LoVo (cell line): ENCODE results near the gene HES3.

Experiments
- DNase-seq: peaks from one replicate; pipeline ENCODE4 v3.0.0-alpha.2; 2016; ENCODE audit warnings: low spot score

HES3 gene

DNA sequence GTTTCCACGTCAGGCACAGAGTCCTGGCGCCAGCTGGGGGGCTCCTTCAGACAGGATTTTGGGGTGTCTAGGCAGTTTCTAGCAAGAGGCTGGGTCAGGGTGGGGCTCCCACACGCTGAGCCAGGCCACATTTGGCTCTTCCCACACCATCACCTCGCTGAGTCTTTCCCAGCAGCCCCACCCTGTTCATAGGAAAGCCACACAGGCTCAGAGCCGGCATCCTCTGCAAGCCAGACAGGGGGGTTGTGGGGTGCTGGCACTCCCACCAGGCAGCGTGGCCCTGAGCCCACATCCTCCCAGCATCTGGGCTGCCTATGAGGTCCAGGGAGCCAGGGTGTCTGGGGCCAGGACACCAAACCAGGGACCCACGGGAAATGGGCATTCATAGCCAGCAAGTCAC lies 19.7 kb downstream of the HES3 start:
- DNase-seq: no peak

DNA sequence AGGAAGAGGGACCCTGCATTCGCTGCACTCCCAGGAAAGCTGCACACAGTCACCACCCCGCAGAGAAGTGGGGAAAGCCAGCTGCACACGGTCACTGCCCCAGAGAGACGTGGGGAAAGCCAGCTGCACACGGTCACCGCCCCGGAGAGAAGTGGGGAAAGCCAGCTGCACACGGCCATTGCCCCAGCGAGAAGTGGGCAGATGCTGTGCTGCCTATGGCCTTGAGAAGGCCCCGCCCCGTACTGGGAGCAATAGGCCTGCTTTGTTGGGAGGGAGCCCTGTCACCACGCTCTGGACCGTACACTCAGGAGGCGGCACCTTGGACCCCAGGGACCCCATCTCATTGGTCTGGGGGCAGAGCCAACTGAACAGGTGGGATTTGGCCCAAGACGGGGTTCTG lies 21.2 kb downstream of the HES3 start:
- no peak for DNase-seq

DNA sequence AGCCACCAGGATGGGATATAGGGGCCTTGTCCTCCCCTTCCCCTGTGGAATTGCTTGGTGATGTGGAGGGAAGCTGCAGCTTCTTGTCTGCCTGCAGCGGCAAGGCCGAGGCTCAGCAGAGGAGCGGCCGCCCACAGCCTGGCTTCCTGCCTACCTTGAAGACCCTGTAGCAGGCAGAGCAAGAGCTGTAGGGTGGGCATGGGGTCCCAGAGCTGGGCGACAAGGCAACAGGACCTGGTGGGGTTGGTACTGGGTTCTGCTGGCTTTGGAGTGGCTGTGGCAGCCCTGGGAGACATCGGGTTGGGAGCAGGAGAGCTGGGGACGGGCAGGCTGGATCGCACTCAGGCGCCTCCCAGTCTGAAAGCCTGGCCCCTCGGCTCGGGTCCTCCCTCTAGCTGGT lies 22.7 kb downstream of the HES3 start:
- no peak for DNase-seq

DNA sequence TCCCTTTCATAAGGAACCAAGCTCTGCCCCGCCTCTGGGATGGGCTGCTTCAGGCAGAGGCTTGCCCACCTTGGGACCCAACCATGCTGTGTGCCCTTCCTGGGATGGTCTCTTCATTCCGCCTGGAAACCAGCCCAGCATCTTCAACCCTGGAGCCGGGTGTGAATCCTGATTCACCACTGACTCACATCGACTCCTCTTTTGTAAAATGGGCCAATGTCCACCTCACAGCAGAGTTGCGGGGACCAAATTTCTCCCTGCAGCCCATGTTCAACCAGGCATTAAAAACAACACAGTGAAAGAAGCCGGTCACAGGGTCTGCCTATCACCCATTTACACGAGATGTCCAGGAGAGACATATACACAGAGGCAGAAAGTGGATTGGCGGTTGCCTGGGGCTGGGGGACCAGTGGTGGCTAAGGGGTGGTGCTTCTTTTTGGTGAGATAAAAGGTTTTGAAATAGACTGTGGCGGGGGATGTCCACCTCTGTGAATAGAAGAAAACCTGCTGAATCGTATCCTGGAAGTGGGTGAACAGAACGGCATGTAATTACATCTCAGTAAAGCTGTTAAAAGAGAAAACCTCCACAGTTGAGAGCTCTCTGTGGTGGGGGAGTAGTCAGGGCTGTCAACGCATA lies 23.8 kb downstream of the HES3 start:
- DNase-seq: no peak

DNA sequence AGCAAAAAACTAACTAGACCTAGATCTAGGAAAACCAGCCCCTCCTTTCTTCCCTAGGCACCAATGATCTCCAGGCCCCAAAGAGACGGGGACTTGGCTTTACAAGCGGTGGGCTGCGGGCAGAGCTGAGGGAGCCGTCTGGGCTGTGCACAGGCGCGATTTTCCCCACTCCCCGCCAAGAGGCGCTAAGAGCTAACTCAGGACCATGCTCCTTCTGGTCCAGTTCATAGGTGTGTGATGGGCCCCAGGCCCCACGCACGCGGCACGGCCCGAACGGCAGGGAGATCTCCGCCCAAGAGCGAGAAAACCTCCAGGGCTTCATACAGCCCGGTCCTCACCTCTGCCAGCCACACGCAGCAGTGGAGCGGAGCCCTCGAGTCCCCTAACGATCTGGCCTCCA lies 24.4 kb downstream of the HES3 start:
- DNase-seq: no peak

DNA sequence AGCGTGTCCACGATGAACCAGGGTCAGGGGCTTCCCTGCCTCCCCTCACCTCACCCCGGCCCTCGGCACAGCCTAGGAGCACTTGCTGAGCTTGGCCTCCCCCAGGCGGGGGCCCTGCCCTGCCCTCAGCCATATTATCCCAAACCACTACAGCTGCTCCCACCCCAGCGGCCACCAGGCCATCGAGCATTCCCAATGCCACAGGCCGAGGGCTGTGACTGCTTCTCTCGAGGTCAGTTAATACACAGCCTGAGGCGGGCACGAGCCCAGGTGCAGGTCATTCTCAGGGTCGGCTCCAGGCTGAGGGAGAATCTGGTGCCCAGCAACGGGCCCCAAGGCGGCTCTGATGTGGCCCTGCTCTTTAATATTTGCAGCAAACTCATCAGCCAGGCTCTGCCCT lies 25.3 kb downstream of the HES3 start:
- DNase-seq: no peak

DNA sequence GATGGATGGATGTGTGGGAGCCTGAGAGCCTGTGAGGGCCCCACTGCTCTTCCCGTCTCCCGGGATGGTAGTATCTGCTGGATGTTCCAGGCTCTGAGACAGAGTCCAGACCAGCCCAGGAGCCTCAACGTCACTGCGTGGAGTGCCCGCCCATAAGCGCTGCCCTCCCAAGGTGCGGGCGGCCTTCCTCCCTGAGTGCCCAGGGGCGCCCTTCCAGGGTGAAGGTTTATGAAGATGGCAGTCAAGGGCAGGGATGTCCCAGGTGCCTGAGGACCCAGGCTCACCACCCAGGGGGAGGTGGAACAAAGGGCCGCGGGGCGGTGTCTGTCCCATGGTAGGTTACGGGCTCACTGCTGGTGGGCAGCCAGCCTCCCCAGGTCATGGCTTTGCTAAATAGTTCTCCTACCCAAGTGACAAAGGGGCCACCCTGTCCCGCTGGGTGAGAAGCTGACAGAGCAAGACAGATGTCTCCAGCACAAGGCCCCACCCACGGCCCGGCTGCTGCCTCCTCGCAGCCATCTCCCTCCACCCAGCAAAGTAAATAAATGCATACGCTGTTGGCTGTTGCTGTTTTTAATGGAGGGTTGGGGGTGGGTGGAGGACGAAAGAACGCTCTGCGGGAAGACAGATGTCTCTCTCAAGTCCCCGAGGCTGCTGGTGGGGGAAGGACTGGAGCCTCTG lies 25.9 kb downstream of the HES3 start:
- DNase-seq: no peak

DNA sequence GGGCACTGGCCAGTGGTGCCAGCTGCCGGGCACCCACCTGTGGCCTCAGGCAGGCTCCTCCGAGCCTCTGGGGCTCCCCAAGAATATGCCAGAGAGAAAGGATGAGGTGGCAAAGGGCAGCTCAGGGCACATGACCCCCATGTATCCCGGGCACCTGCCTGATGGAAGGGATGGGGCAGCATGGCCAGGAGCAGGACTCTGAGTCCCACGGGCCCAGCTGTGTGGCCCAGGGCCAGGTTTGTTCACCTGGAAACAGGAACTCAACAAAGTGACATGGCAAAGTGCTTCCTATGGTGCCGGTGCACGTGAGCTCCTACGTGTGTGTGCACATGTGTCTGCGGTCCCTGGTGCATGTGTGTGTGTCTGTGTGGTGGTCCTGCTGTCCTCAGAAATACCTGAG lies 26.4 kb downstream of the HES3 start:
- DNase-seq: no peak

DNA sequence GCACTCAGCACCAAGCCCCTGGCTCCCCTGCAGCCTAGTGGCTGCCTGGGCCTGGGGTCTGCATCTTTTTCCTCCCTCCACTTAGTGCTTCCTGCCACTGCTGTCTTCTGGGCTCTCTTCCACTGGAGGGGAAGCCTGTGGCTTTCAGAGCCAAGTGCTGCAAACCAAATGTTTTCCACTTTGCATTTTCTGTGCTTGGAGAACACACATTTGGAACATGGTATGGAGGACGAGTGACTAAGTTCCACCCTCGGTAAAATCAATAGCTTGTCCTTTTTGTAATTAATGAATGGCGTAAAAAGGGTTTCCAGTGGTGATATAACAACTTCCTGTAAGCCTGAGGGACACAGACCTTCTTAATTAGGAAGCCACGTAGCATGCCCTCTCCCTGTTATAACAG lies 27.0 kb downstream of the HES3 start:
- DNase-seq: no peak

DNA sequence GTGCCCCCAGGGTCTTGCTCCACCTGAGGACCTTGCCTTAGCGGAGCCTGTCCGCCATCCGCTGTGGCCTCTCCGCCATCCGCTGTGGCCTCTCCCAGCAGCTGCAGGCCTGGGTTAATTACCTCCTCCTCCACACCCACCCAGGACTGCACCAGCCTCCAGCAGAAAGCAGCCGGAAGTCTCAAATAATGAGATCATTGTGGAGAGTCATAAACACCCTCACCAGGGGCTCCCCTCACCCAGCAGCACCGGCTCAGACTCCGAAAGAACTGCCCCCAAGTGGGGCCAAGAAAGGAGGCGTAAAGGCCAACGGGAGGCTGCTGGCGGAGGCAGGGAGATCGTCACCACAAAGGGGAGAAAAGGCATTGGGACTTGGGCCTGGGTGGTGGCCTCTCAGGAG lies 27.6 kb downstream of the HES3 start:
- no peak for DNase-seq

DNA sequence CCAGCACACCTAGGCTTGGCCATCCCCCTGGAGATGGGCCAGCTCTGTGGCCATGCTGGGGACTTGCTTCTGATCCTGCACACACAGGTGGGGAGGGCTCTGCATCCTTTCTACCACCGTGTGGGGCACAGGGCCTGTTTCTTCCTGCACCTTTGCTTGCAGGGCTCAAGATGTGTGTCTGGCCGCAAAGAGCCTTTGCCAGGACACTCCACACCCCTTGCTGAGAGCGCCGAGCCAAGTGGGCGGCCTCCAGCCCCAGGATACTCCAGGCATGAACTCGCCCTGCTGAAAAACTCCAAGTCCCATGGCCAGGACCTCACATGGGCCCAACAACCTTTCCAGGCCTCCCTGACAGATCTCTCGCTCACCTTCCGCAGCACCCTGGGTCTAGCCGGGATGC lies 28.5 kb downstream of the HES3 start:
- no peak for DNase-seq

DNA sequence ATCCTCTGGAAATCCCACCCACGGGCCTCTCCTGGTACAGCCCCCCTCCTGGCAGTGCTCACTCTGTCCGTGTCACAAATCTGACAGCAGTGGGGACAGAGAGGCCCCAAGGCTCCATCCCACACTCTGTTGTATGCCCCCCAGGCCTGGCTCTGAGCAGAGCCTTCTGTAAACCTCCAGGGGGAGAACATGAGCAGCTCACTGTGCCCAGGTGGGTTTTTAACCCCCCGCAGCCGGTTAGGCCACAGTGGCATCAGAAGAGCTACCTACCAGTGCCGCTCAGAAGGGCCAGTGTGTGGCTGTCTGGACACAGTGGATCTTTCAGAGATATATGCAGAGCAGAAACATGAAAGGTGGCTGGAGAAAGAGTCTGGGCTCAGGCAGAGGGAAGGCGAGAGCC lies 28.9 kb downstream of the HES3 start:
- DNase-seq: no peak

DNA sequence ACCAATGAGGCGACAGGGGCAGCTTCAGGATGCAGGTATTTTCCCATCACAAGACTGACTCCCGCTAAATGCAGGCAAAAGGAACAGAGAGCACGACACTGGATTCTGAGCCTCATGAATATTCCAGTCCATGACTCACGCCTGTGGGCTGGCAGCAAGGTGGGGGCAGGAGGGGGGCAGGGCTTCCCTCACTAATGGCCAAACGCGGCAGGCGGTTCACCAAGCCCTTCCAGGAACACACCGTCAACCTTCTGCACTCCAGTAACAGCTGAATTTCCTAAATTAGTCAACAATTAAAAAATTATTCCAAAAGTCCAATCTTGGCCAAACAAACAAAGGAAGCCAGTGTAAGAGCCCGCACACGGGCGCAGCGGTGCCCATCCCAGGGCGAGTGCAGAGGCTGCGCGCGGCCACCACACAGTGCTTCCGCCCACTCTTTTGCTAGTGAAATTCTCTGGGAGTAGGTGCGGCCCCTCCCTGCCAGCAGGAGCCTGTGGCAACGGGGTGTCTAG lies 29.5 kb downstream of the HES3 start:
- no peak for DNase-seq

DNA sequence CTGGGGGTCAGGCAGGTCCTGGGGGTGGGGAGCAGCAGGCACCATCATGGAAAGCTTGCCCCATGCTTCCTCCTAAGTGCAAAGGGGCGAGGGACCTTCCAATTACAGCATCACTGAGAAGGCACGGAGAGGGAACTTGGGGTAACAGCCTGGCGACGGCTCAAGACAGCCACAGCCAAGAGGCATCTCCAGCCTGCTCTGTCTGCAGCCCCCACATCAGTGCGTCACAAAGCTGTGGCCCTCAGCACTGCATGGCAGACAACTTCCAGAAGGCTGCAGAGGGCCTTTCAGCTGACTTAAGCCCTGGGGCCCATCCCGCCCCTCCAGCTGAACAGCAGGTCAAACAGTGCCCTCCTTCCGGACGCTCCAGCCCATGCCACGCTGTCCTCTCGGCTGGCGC lies 30.1 kb downstream of the HES3 start:
- DNase-seq: no peak

DNA sequence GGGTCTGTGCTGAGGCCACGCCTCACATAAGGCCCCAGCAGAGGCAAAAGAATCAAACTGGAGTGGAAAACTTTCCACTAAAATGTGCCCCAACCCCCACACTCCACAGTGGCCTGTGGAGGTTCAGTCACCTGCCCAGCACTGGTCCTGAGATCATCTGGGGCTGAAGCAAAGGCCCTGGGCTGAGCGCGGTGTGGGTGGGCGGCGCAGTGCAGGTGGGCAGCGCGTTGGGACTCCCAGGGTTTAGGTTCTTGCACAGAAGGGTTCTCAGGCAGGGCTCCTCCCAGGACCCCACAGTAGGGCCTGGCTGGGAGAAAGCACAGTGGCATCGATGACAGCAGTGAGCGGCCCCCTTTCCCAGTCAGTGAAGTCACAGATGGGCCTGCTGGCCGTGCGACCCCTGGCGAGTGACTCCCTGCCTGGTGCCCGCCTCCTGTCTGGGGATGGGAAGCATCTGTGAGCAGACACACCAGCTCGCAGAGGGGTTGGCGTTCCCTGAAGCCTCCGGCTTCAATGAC lies 30.7 kb downstream of the HES3 start:
- DNase-seq: no peak

DNA sequence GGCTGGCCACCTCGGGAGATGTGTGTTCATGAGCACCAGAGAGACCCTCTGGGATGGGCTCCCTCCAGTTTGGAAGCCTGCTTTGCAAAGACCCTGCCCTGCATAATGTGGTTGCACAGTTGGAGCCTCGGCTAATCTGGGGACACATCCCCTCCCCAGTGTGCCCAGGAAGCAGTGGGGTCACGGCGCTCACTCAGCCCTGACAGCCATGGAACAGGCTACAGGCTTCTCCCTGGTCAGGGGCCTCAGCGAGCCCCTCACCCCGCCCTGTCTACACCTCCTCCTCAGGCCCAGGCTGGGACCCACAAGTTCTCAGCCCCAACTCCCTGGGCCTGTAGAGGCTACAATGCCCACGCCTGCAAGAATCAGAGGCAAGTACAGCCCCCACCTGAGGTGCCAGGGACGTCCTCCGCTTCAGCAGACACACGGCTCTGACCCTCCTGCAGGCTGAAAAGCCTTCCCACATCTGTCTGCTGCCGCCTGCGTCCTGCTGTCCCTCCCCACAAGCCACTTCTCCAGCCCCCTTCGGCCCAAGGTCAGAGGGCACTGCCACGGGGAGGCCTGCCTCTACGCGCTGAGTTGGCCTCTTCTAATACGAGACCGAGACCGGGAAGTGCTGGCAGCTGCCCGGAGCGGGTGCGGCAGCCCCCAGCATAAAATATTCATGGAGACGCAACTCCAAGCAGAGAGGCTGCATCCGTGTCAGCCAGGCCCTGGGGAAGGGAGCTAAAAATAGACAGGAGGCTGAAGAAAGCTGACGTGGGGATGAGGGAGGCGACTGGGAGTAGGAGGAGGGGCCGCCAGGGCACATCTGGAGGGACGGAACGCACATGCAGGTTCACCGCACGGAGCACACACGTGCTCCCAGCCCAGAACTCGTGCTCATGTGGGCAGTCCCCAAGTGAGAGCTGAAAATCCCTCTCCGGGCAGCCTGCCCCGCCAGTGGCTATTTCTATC lies 32.1 kb downstream of the HES3 start:
- no peak for DNase-seq

DNA sequence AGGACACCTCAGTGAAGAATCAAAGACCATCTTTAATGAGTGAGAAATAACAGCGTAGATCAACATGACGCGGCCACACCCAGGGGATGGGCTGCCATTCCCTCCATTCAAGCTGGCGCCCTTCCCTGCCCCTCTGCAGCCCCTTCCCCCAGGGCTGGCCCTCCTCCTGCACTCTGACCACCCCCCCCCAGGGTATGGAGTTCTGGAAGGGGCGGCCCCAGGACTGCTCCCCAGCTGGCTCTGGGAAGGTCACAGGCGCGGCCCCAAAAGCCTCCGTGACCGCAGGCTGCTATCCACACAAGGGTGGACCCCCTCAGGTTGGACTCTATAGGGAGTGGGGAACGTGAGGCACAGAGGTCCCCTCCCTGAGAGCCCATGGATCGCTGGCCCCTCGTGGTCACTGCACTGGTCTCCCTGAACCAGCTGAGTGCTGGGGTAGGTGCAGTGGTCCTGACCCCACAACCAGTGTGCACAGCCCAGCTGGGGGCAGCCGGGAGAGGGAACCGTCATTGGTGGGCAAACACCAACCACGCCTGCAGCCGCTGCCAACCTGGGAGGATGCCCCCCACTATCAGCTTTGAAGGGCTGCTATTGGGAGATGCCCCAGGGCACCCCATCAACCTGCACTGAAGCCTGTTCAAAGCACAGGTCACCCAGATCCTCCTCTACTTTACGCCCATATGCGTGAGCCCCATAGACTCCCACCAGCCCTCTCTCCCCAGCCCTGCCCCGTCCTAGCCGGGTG lies 33.0 kb downstream of the HES3 start:
- DNase-seq: no peak

DNA sequence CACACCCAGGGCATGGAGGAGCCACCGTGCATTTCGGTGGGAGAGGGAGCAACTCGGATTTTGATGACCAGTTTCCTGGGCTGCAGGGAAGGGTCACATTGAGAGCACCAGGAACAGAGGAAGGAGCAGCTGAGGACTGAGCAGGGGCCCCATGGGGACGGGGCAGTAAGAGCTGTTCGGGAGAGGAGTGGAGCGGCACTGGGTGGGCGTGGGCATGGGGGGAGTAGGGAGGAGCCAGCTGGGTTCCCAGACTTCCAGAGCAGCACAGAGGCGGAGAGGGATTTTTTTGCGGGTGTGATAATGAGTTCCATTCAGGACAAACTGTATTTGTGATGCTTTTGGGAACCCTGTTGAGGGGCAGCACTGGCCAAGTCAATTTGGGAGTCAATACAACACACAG lies 34.3 kb downstream of the HES3 start:
- no peak for DNase-seq

DNA sequence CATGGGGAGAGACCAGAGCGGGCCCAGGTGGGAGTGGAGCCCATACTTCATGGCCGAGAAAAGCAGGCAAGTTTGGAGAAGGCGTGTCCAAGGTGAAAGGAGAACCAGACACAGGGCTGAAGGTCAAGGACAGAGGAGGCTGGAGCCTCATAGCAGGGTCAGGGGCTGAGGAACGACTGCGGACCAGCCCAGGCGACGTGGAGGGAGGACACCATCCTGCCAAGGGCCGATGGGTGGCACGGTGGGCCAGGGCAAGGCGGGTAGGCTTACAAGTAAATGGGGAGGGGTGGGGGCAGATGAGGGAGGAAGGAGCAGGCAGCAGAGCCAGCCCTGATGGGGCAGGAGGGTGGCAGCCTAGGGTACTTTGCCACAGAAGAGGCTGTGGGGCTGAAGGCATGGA lies 35.1 kb downstream of the HES3 start:
- DNase-seq: no peak

DNA sequence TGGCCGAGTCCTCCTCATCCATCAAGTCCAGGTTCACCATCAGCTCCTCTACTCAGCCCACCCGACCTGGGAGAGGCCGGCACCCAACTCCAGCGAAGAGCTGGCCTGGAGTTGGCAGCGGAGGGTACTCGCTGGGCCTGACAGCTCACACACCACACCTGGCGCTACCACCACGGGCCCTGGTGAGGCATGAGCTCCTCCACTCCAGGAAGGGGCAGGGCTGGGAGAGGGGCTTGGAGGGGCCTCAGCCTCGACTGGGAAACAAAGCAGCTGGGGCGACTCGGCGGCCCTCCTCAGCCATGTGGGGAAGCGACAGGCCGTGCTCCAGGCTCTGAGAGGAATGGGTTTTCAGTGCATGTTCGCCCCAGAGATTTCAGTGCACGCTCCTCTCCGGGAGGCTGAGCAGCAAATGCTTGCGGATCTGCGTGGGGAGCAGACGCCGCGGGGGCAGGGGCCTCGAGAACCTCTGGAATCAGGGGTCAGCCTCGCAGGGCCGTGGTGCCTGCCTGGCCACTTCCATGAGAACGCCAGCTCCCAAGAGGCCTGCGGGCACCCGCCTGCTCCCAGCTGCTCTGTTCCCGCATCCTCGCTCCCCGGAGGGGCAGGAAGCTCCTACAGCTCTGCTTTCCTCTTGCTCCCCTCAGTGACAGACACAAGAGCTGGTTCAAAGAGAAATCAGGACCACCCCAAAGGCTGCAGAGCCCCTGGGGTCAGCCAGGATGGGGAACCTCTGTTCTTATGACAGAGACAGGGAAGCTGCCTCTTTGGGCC lies 35.8 kb downstream of the HES3 start:
- no peak for DNase-seq

DNA sequence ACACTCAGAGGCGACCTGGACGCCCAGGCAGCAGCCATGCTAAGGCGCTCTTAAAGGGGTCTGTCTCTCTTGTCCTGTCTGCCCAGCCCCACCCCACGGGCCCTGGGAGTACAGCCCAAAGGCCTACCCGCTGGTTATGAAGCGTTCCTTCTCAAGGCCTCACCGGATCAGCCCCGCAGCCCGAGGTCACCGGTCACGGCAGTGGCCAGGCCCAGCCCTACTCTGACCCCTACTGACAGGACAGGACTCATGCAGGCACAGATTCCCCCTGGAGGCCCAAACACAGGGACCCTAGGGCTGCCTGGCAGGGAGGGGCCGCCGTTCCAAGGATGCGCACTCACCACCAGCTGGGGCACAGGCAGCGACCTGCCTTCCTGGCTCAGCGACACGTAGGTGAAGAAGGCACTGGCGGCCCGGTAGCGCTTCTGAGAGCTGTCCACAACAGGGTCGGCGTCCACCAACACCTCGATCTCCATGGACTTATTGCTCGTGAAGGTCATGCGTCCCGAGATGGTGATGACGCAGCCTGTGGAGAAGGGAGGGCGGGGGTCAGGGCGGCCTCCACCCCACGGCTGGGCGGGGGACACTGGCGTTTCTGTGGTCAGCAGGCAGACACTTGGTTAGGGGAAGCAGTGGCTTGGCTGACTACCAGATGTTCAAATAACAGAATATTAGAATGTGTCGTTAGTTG lies 36.9 kb downstream of the HES3 start:
- no peak for DNase-seq
